B cell (primary cell): ENCODE results near the gene INHBE. TPM values are rescaled to one million over a fixed set of nuclear protein-coding genes. Genes with fewer than 3 reads are reported as not detected.

Source experiments
- ATAC-seq: fragments of 200-7000 bp; cut with Tn5 transposase; one replicate; pipeline ENCODE4 v1.10.0; 2021; ENCODE audit warnings: low read depth, mild to moderate bottlenecking, moderate number of reproducible peaks, moderate library complexity
- CTCF ChIA-PET: fragments of 350-600 bp; sonication (Branson Sonifier 250); formaldehyde crosslinking; loops from one replicate; lab custom pipeline; 2021; ENCODE audit warnings: antibody characterized with exemption, inconsistent platforms; lab: Charles Lee
- POLR2A ChIA-PET: fragments of 350-600 bp; sonication (Branson Sonifier 250); formaldehyde crosslinking; loops from one replicate; lab custom pipeline; 2021; ENCODE audit warnings: antibody characterized with exemption; lab: Charles Lee
- DNase-seq: peaks from one replicate; pipeline ENCODE4 v3.0.0; 2013
- H2AFZ ChIP-seq: 2 replicates; pipeline ENCODE4 v1.6.1; 2012; ENCODE audit warnings: mild to moderate bottlenecking, low read depth, low read length; ENCODE audit not compliant: insufficient read depth, poor library complexity, severe bottlenecking
- H3K27ac ChIP-seq, 2 donors: 1 replicate in 1 of 2; 2 replicates in 1 of 2; pipeline ENCODE4 v1.5.1; 2012 to 2013; ENCODE audit warnings: low read length in 2 of 2, mild to moderate bottlenecking in 2 of 2, moderate library complexity in 1 of 2
- H3K27me3 ChIP-seq, 4 experiments: fragments of 200-600 bp in 1 of 4; sonication (generic) in 1 of 4; replicated peaks in 1 of 4; 1 replicate in 2 of 4; 2 replicates in 2 of 4; pipeline versions ENCODE4 v1.6.1 to v1.7.0; 2013 to 2016; ENCODE audit warnings: low read length in 3 of 4, mild to moderate bottlenecking in 2 of 4, mixed read lengths in 1 of 4, moderate library complexity in 1 of 4; ENCODE audit not compliant: insufficient read depth in 4 of 4, control insufficient read depth in 3 of 4; ENCODE audit errors: control extremely low read depth in 1 of 4
- H3K36me3 ChIP-seq, 2 experiments: replicated peaks in 1 of 2; 1 replicate in 1 of 2; 2 replicates in 1 of 2; pipeline versions ENCODE4 v1.6.1 to v1.7.1; 2013; ENCODE audit warnings: low read length in 1 of 2; ENCODE audit not compliant: insufficient read depth in 2 of 2, control insufficient read depth in 1 of 2; ENCODE audit errors: control extremely low read depth in 1 of 2, extremely low read depth in 1 of 2
- H3K4me1 ChIP-seq, 2 donors: fragments of 200-600 bp in 1 of 2; sonication (generic) in 1 of 2; 1 replicate in 1 of 2; 2 replicates in 1 of 2; pipeline versions ENCODE4 v1.5.1 to v1.6.1; 2013 to 2017; ENCODE audit warnings: low read length in 2 of 2; ENCODE audit not compliant: control insufficient read depth in 2 of 2, insufficient read depth in 2 of 2
- H3K4me2 ChIP-seq: replicated peaks from 2 replicates; pipeline ENCODE3; 2012; ENCODE audit warnings: mild to moderate bottlenecking, low read depth, low read length; ENCODE audit not compliant: poor library complexity, severe bottlenecking
- H3K4me3 ChIP-seq, 5 experiments: fragments of 200-600 bp in 1 of 5; sonication (generic) in 1 of 5; 1 replicate in 3 of 5; 2 replicates in 2 of 5; pipeline versions ENCODE4 v1.5.1 to v1.7.0; 2011 to 2016; ENCODE audit warnings: low read length in 4 of 5, mild to moderate bottlenecking in 4 of 5, low read depth in 2 of 5, control low read depth in 1 of 5, moderate library complexity in 1 of 5; ENCODE audit not compliant: insufficient read depth in 1 of 5; ENCODE audit errors: control extremely low read depth in 1 of 5, extremely low read depth in 1 of 5
- H3K79me2 ChIP-seq: fragments of 200-600 bp; sonication (generic); one replicate; pipeline ENCODE4 v1.6.0; 2016; ENCODE audit warnings: low read length; ENCODE audit not compliant: control insufficient read depth, insufficient read depth
- H3K9ac ChIP-seq: fragments of 200-600 bp; sonication (generic); 2 replicates; pipeline ENCODE4 v1.6.1; 2017; ENCODE audit warnings: mild to moderate bottlenecking, low read length, moderate library complexity
- H3K9me3 ChIP-seq, 3 donors: one replicate each; pipeline versions ENCODE4 v1.6.1 to v1.7.1; 2013; ENCODE audit warnings: low read length in 2 of 3; ENCODE audit not compliant: control insufficient read depth in 2 of 3, insufficient read depth in 1 of 3; ENCODE audit errors: control extremely low read depth in 1 of 3
- H4K20me1 ChIP-seq: 2 replicates; pipeline ENCODE4 v1.6.0; 2012; ENCODE audit warnings: mild to moderate bottlenecking, low read length; ENCODE audit not compliant: insufficient read depth, control insufficient read depth, poor library complexity, severe bottlenecking
- H3K27ac Mint-ChIP-seq: one replicate; pipeline ENCODE4 v1.8.0; 2021; ENCODE audit warnings: mixed read lengths
- H3K27me3 Mint-ChIP-seq: one replicate; pipeline ENCODE4 v1.8.0; 2021; ENCODE audit warnings: mixed read lengths
- H3K4me1 Mint-ChIP-seq: one replicate; pipeline ENCODE4 v1.8.0; 2021; ENCODE audit warnings: mixed read lengths
- H3K4me3 Mint-ChIP-seq: one replicate; pipeline ENCODE4 v1.8.0; 2021; ENCODE audit warnings: mixed read lengths
- H3K9me3 Mint-ChIP-seq: one replicate; pipeline ENCODE4 v1.8.0; 2022; ENCODE audit warnings: mixed read lengths; ENCODE audit not compliant: insufficient read depth
- CTCF ChIP-seq: fragments of 200-600 bp; IDR thresholded peaks from one replicate; pipeline ENCODE4 v1.8.0; 2022; ENCODE audit warnings: antibody characterized with exemption, mild to moderate bottlenecking
- EZH2 ChIP-seq: IDR thresholded peaks from 2 replicates; pipeline ENCODE4 v1.6.1; 2012; ENCODE audit warnings: borderline replicate concordance, low read depth, mild to moderate bottlenecking, moderate library complexity, low read length; ENCODE audit not compliant: insufficient read depth, poor library complexity, severe bottlenecking
- WGBS: methylation state at CpG from one replicate; pipeline ENCODE4 v1.1.5; 2013; ENCODE audit warnings: missing lambda C conversion rate; ENCODE audit not compliant: insufficient coverage; 5-methylcytosine and 5-hydroxymethylcytosine counted together
- intact Hi-C: fragments of 100-400 bp; cut with micrococcal nuclease; formaldehyde crosslinking; loops from one replicate; pipeline ENCODE4 v1.10.0; 2022
- polyA plus RNA-seq: library from polyadenylated mRNA; depleted of rRNA; stranded (reverse); fragments of >200 nt; gene quantifications from 2 replicates; pipeline ENCODE4 v1.2.3, GENCODE V29; 2012
- total RNA-seq, 2 donors: library from RNA; stranded (reverse); fragments of 120-200 nt in 1 of 2; gene quantifications; 1 replicate in 1 of 2; 2 replicates in 1 of 2; pipeline versions ENCODE4 v1.2.3 to v1.2.4, GENCODE V29; 2013 to 2022

INHBE gene
- total and polyA plus RNA-seq, 2 donors (not counting 1 experiment from before 2014, with no cell fraction given), result not detected

DNA sequence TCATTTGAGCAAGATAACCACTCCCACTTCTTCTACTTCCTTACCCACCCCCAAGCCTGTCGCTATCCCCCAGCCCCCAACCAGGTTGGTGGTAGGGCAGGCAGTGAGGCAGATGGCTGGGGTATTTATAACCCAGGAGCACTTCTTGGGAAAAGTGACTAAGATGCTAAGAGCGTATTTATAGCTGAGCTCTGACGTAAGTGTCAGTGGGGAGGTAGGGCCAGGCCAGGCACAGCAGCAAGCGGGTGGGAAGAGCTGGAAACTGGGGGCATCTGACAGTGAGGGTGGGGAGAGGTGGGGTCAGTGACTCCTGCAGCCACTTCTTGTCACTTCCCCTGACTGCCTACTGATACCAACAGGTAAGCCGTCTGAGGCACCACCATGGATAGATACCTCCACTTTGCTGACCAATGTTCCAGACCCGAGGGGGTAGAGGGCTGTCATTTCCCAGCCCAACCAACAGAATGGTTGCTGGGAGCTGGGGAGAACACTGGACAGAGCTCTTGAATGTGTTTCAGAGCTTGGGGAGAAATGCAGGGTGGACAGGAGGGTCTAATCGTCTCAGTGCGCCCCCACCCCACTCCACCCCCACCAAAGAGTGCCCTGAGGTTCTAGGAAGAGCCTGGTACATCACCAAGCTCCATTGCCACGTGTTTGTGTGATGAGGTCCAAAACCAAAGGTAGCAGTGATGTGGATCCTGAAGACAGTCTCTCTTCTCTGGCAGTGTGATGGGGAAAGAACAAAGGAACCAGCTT lies 2.7 kb upstream of the INHBE start:
- ATAC-seq, result no peak
- no peaks in the 10 kb centered on the region for H3K36me3 ChIP-seq
- H3K4me2 ChIP-seq, result no peak overlapping the region
- no peaks in the 10 kb centered on the region for H3K9me3 Mint-ChIP-seq
- H3K9me3 ChIP-seq, result no peaks in the 10 kb centered on the region
- peak overlapping the region; percentile 11 for H3K27ac Mint-ChIP-seq
- H4K20me1 ChIP-seq, result no peaks in the 10 kb centered on the region
- H3K4me1 ChIP-seq, result peaks cover 7 to 10% of the 10 kb centered on the region in 2 donors
- no peaks in the 10 kb centered on the region for H3K27me3 ChIP-seq
- no peak overlapping the region for H3K4me3 ChIP-seq
- no peak overlapping the region for H2AFZ ChIP-seq
- peaks cover 4% of the 10 kb centered on the region for H3K27me3 Mint-ChIP-seq
- no peak for DNase-seq
- H3K79me2 ChIP-seq, result no peaks in the 10 kb centered on the region
- H3K4me3 Mint-ChIP-seq, result no peak overlapping the region
- TF ChIP-seq EZH2 (no peak), CTCF (no peak)
- CTCF ChIA-PET, result interaction anchor here (0.6 to 6.9 kb wide), 32 partner anchors 8 to 380 kb away, joined by 3 to 126 read pairs (median 4); partner anchors contain the start of gene INHBC
- intact Hi-C loops, result loop anchor here (10.0 kb wide), 1 partner anchor 302 kb away; the partner anchor contains the start of genes CDK4 and MARCHF9
- H3K4me1 Mint-ChIP-seq, result peaks cover 15% of the 10 kb centered on the region
- H3K27ac ChIP-seq, result no peak overlapping the region
- H3K9ac ChIP-seq, result no peak overlapping the region
- POLR2A ChIA-PET, result no interaction called here
- 33% methylated on average over 3 of the region's 9 CpGs for WGBS

- H3K9me3 ChIP-seq, result no peaks in the 10 kb centered on the region
- no peak overlapping the region for H3K9ac ChIP-seq
- no peaks in the 10 kb centered on the region for H3K27me3 ChIP-seq
- Mint-ChIP-seq H3K4me3 (no peak overlapping the region), H3K9me3 (no peaks in the 10 kb centered on the region), H3K4me1 (peaks cover 15% of the 10 kb centered on the region), H3K27me3 (peaks cover 4% of the 10 kb centered on the region), H3K27ac (peak overlapping the region; percentile 11)
- ChIA-PET CTCF (interaction anchor here (0.7 to 6.9 kb wide), 31 partner anchors 8 to 380 kb away, joined by 3 to 126 read pairs (median 5); partner anchors contain the start of gene INHBC), POLR2A (no interaction called here)
- WGBS, result 16% methylated on average over 2 of the region's 7 CpGs
- no peaks in the 10 kb centered on the region for H3K79me2 ChIP-seq
- H3K4me2 ChIP-seq, result no peak overlapping the region
- H3K4me1 ChIP-seq, result peaks cover 7 to 10% of the 10 kb centered on the region in 2 donors
- no peak overlapping the region for H2AFZ ChIP-seq
- no peak overlapping the region for H3K27ac ChIP-seq
- TF ChIP-seq CTCF (peak; percentile 72), EZH2 (no peak)
- ATAC-seq (peak; percentile 55), DNase-seq (peak; percentile 61)
- H3K36me3 ChIP-seq, result no peaks in the 10 kb centered on the region
- no peaks in the 10 kb centered on the region for H4K20me1 ChIP-seq
- H3K4me3 ChIP-seq, result no peak overlapping the region
- intact Hi-C loops, result loop anchor here (1.0 to 10.0 kb wide), 2 partner anchors 190 to 302 kb away; partner anchors contain the start of genes CDK4 and MARCHF9
Observed at GRCh38 chr12:57452937-57453509, 2.1 kb upstream of the INHBE start.
